ENCODE results near the gene MRPS10. TPM values are rescaled to one million over a fixed set of nuclear protein-coding genes. Genes with fewer than 3 reads are reported as not detected.
A peak's percentile ranks its signal among the peaks of the same experiment; 100 is the strongest.

The MRPS10 gene
- total and polyA plus RNA-seq, 7 donors = 27.7 to 41.4 (median 33.0) TPM

DNA sequence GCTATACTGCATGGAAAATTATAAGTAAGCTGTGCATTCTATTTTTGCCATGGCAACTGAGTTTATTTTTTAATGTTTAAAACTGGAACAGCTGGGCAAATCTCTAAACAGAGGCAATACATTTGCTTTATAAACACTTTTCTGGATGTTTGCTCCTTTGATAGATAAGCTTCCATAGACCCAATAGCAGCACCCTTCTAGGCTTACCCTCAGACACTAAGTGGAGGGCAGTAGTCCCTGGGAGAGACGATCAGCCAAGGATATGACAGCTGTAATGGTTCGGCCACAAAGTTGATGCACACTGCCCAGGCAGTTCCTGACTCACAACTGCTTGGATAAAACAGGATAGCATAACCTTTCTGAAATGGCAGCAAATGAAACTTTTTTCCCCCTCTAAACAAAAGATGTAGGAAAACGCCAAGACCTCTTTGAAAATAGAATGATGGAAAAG, 8.5 kb upstream of the MRPS10 start:
- no peaks in the 10 kb centered on the region for H3K4me1 ChIP-seq
- no peak for DNase-seq
- no peaks in the 10 kb centered on the region for H3K27me3 ChIP-seq
- H3K27ac ChIP-seq = peak overlapping the region in 2 of 4 donors; percentile 20 to 25
- intact Hi-C loops (cut with DNase I) = no loop called here
- WGBS, 2 donors = 20 to 61% methylated on average over 3 of the region's 3 CpGs
- peaks cover 0 to 28% (median 0%) of the 10 kb centered on the region in 4 donors for H3K36me3 ChIP-seq
- H3K4me3 ChIP-seq = no peak overlapping the region
- TF ChIP-seq, protein P1, sequence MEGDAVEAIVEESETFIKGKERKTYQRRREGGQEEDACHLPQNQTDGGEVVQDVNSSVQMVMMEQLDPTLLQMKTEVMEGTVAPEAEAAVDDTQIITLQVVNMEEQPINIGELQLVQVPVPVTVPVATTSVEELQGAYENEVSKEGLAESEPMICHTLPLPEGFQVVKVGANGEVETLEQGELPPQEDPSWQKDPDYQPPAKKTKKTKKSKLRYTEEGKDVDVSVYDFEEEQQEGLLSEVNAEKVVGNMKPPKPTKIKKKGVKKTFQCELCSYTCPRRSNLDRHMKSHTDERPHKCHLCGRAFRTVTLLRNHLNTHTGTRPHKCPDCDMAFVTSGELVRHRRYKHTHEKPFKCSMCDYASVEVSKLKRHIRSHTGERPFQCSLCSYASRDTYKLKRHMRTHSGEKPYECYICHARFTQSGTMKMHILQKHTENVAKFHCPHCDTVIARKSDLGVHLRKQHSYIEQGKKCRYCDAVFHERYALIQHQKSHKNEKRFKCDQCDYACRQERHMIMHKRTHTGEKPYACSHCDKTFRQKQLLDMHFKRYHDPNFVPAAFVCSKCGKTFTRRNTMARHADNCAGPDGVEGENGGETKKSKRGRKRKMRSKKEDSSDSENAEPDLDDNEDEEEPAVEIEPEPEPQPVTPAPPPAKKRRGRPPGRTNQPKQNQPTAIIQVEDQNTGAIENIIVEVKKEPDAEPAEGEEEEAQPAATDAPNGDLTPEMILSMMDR (IDR thresholded peaks at IDR 0.05) = no peak
- no peak for TF ChIP-seq EP300 (IDR thresholded peaks at IDR 0.05)
- no peak for TF ChIP-seq POLR2A (IDR thresholded peaks at IDR 0.05)
- TF ChIP-seq POLR2AphosphoS5 (IDR thresholded peaks at IDR 0.05) = no peak
- no peaks in the 10 kb centered on the region for H3K9me3 ChIP-seq

GRCh38 chr6:42225419-42225818, 7.8 kb upstream of the MRPS10 start:
- TF ChIP-seq POLR2AphosphoS5 (IDR thresholded peaks at IDR 0.05) (no peak), EP300 (IDR thresholded peaks at IDR 0.05) (no peak), POLR2A (IDR thresholded peaks at IDR 0.05) (no peak)
- TF ChIP-seq, protein P1 (IDR thresholded peaks at IDR 0.05) = no peak
- Histone ChIP-seq H3K27me3 (no peaks in the 10 kb centered on the region), H3K4me1 (no peaks in the 10 kb centered on the region), H3K9me3 (no peaks in the 10 kb centered on the region), H3K36me3 (peaks cover 0 to 21% (median 0%) of the 10 kb centered on the region in 4 donors), H3K4me3 (no peak overlapping the region), H3K27ac (no peak overlapping the region)
- DNase-seq = no peak
- intact Hi-C loops (cut with DNase I) = no loop called here
- WGBS, 2 donors = 57 to 70% methylated on average over 4 of the region's 4 CpGs

GRCh38 chr6:42225029-42225339, 7.3 kb upstream of the MRPS10 start:
- Histone ChIP-seq H3K4me3 (no peak overlapping the region), H3K27ac (no peak overlapping the region), H3K36me3 (peaks cover 0 to 21% (median 0%) of the 10 kb centered on the region in 4 donors), H3K9me3 (no peaks in the 10 kb centered on the region), H3K4me1 (no peaks in the 10 kb centered on the region), H3K27me3 (no peaks in the 10 kb centered on the region)
- intact Hi-C loops (cut with DNase I) = no loop called here
- TF ChIP-seq POLR2AphosphoS5 (IDR thresholded peaks at IDR 0.05) = no peak
- no peak for TF ChIP-seq EP300 (IDR thresholded peaks at IDR 0.05)
- no peak for DNase-seq

GRCh38 chr6:42224222-42225028, 6.8 kb upstream of the MRPS10 start:
- Histone ChIP-seq H3K9me3 (no peaks in the 10 kb centered on the region), H3K4me1 (no peaks in the 10 kb centered on the region), H3K4me3 (no peak overlapping the region), H3K27me3 (no peaks in the 10 kb centered on the region), H3K27ac (no peak overlapping the region), H3K36me3 (peaks cover 0 to 21% (median 0%) of the 10 kb centered on the region in 4 donors)
- no peak for TF ChIP-seq POLR2AphosphoS5 (IDR thresholded peaks at IDR 0.05)
- TF ChIP-seq, protein P1 (IDR thresholded peaks at IDR 0.05) = no peak
- no peak for TF ChIP-seq EP300 (IDR thresholded peaks at IDR 0.05)
- TF ChIP-seq POLR2A (IDR thresholded peaks at IDR 0.05) = no peak
- DNase-seq = no peak
- intact Hi-C loops (cut with DNase I) = no loop called here
- WGBS, 2 donors = 17 to 63% methylated on average over 12 of the region's 12 CpGs

GRCh38 chr6:42222448-42222847, 4.8 kb upstream of the MRPS10 start:
- no peak overlapping the region for H3K27ac ChIP-seq
- H3K4me1 ChIP-seq = peaks cover 0 to 4% (median 0%) of the 10 kb centered on the region in 4 donors
- TF ChIP-seq POLR2A (IDR thresholded peaks at IDR 0.05) = no peak
- TF ChIP-seq POLR2AphosphoS5 (IDR thresholded peaks at IDR 0.05) = no peak
- TF ChIP-seq, protein P1 (IDR thresholded peaks at IDR 0.05) = no peak
- no peak for TF ChIP-seq EP300 (IDR thresholded peaks at IDR 0.05)
- no peaks in the 10 kb centered on the region for H3K27me3 ChIP-seq
- peaks cover 0 to 7% (median 0%) of the 10 kb centered on the region in 4 donors for H3K36me3 ChIP-seq
- no peak for DNase-seq
- WGBS, 2 donors = 66 to 85% methylated on average over 7 of the region's 7 CpGs
- no peak overlapping the region for H3K4me3 ChIP-seq
- no peaks in the 10 kb centered on the region for H3K9me3 ChIP-seq
- intact Hi-C loops (cut with DNase I) = no loop called here
